ACHN (cell line): Measurements from ENCODE around the gene SLC17A6.

Experiments used
- DNase-seq: peaks from one replicate; pipeline ENCODE4 v3.0.0-alpha.2; 2015
- in situ Hi-C: cut with HindIII; loops from 2 replicates; pipeline ENCODE4 v1.10.0; 2017; ENCODE audit warnings: low sequenced_read_pairs, low pct_ligation_motif_present, low pct_unique_long_range_greater_than_20kb

The SLC17A6 gene

GRCh38 chr11:22359295-22359694 lies 21.1 kb downstream of the SLC17A6 start:
- no peak for DNase-seq
- in situ Hi-C loops = no loop called here

GRCh38 chr11:22371160-22371559 lies 33.0 kb downstream of the SLC17A6 start:
- DNase-seq = no peak
- in situ Hi-C loops = no loop called here

GRCh38 chr11:22387126-22387525 lies 48.9 kb downstream of the SLC17A6 start:
- in situ Hi-C loops = no loop called here
- no peak for DNase-seq

GRCh38 chr11:22389526-22390282 lies 51.5 kb downstream of the SLC17A6 start:
- no peak for DNase-seq
- in situ Hi-C loops = no loop called here

GRCh38 chr11:22390283-22390655 lies 52.1 kb downstream of the SLC17A6 start:
- in situ Hi-C loops = no loop called here
- DNase-seq = no peak

- no peak for DNase-seq
- in situ Hi-C loops = no loop called here
These were observed 54.4 kb downstream of the SLC17A6 start for GRCh38 chr11:22392561-22392960.

GRCh38 chr11:22405377-22405776 lies 67.2 kb downstream of the SLC17A6 start:
- in situ Hi-C loops = no loop called here
- no peak for DNase-seq

- in situ Hi-C loops = no loop called here
- DNase-seq = no peak
These were observed 69.1 kb downstream of the SLC17A6 start for GRCh38 chr11:22407267-22407666.

GRCh38 chr11:22407921-22408320 lies 69.7 kb downstream of the SLC17A6 start:
- in situ Hi-C loops = no loop called here
- no peak for DNase-seq

- DNase-seq = no peak
- in situ Hi-C loops = no loop called here
These were observed 77.3 kb downstream of the SLC17A6 start for GRCh38 chr11:22415476-22415875.

GRCh38 chr11:22416462-22416861 lies 78.3 kb downstream of the SLC17A6 start:
- in situ Hi-C loops = no loop called here
- no peak for DNase-seq

GRCh38 chr11:22426915-22427314 lies 88.7 kb downstream of the SLC17A6 start:
- in situ Hi-C loops = no loop called here

More at GRCh38 chr11:22426915-22427314, 88.7 kb downstream of the SLC17A6 start:
- no peak for DNase-seq
